HG03432 (cell line): ENCODE measurements around the gene TPM3.
"Not testable (repeated sequence)": the region's sequence is repeated elsewhere in the genome, so short reads cannot be mapped to it uniquely, and the experiment has no call there.

ENCODE experiments used
- ATAC-seq: cut with Tn5 transposase; IDR thresholded peaks from one replicate; pipeline ENCODE4 v1.9.1; 2021; ENCODE audit warnings: mild to moderate bottlenecking, moderate library complexity; ENCODE audit not compliant: unreplicated experiment

The TPM3 gene

GRCh38 chr1:154170547-154171222, 21.2 kb downstream of the TPM3 start:
- ATAC-seq: no peak

DNA sequence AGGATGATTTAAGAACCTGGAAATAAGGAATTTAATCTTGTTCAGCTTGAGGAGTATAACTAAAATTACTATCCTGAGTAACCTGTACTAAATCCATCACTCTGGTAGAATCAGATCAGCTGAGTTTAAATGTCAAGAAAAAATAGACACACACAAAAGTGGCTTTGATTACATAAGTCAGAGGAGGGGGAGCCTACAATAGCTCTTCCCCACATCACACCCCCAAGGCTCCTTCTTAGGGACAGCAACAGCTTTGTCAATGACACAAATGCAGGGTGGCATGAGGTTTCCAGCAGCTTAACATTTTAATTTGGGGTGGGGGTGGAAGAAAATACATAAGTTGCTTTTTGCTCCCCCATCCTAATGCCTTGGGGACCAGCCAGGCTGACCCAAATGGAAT, 24.4 kb downstream of the TPM3 start:
- no peak for ATAC-seq

DNA sequence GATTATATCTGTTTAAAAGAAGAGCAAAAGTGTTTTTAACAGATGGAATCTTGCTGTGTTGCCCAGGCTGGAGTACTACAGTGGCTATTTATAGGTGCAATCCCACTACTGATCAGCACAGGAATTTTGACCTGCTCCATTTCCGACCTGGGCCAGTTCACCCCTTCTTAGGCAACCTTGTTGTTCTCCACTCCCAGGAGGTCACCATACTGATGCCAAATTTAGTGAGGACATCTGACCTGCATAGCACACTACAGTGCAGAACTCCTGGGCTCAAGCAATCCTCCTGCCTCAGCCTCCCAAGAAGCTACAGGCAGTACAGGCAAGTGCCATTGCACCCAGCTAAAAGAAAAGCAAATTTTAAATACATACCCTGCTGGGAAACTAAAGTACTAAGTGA, 25.7 kb downstream of the TPM3 start:
- no peak for ATAC-seq

DNA sequence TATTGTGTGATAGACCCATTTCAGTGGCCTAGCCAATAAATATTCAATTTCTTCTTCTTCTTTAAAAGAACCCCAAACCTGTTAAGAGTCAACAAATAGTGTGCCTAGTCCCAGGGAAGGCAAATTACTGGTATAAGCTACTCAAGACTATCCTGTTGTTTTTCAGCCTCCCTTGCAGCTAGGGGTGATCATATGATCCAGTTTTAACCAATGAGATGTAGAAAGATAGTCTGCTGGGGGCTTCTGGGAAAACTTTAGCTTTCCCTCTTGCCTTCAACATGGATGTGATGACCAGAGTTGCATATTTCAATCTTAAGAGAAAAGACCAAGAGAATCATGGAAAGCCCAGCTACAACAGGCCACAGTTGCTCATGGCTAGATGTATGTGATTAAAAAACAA, 32.3 kb downstream of the TPM3 start:
- ATAC-seq: no peak

- peak; percentile 38 for ATAC-seq
Observed at GRCh38 chr1:154158307-154159125, 33.4 kb downstream of the TPM3 start.

DNA sequence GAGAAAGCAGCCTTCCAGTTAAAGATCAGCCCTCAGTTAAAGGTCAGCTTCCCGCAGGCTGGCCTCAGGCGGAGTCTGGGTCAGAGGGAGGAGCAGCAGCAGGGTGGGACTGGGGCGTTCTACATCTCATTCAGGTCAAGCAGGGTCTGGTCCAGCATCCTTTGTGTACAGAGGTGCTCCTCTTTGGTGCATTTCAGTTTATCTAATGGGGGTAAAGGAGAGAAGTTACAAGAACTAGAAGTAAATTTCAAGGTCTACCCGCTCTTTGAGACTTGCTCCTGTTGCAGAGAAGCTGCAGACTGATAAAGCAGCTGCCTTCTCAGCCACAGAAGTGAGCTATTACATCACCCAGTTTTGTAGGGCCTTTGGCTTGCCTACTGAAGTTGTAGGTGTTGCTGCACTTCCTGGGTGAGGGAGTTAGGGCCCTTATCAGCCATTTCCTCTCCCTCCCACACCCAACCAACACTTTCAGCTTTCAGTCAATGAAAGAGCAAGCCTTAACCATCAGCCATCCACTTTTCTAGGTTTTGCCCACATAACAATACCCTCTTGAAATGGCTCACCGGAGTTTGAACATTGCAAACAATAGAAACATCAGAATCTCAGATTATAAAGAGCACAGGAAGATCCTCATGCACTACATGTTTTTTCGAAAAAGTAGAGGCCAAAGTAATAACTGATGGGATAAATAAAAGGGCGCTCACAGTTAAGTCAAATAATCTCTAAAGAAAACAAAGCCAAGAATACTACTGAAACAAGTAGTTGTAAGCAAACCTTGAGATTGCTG, 34.2 kb downstream of the TPM3 start:
- peak; percentile 76 for ATAC-seq

DNA sequence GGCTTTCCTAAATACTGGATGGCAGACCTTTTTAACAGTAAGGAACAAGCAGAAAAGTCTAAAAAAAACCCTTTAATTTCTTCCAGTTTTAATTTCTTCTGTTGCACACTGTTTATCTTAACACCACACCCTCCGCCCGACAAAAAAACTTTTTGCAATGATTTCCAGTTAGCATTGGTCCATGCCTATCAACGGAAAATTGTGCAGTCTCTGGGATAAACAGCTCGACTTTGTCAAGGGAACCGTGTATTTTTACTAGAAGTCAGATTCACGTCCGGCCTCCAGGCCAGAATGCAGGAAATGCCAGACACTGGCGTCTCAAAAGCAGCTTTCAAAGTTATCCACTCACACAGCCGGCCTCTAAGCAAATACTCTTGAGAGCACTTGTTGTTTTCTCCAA, 36.6 kb downstream of the TPM3 start:
- no peak for ATAC-seq

DNA sequence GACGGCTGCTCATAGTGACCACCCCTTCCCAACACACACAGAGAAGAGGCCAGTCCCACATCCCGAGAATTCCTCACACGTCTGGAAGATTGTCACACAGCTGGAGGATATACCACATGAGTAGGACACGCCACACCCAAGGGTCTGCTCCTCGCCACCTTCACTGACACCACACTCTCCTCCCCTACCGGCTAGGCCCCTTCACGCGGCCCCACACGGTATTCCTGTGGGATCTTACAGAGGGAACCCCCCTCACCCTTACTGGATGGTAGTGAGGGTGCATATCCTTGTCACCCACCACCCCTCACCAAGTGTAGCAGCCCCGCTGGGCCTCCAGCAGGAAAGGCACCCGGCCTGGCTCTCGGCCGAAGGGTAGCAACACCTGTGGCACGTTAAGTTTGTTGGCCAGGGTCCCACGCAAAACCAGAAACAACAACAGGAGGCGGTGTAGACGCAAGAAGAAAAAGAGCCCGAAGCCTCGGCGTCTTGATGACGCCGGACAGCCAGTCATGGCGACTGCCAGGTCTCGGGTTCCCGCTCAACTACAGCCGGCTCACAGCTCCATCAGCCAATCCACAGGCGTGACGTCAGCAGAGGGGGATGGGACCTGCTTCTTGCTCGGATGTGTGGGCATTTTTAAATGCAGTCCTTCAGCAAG, 37.2 kb downstream of the TPM3 start, which contains the start of gene NUP210L:
TSS of gene NUP210L (minus strand) at position 540 of the 658 bp plus-strand sequence.
- ATAC-seq: no peak

DNA sequence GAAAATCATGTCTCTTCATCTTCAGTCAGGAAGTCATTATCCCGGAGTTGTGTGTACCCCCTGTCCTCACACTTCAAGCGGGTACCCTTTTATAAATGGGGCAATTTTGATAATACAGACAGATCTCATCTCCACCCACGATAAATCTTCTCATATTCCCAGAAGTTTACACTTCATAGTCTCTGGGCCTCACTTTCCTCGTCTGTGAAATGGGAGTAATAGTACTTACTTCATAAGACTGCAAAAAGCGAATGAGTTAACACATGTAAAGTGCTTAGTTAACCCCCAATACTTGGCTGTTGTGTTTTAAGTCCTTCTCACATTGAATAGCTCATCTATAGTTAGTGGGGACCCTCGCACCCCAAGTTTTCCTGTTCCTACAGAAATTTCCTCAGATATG, 37.8 kb downstream of the TPM3 start:
- no peak for ATAC-seq

- ATAC-seq: no peak
Observed at GRCh38 chr1:154151311-154151710, 40.6 kb downstream of the TPM3 start.

GRCh38 chr1:154148807-154149206, 43.1 kb downstream of the TPM3 start:
- ATAC-seq: no peak

DNA sequence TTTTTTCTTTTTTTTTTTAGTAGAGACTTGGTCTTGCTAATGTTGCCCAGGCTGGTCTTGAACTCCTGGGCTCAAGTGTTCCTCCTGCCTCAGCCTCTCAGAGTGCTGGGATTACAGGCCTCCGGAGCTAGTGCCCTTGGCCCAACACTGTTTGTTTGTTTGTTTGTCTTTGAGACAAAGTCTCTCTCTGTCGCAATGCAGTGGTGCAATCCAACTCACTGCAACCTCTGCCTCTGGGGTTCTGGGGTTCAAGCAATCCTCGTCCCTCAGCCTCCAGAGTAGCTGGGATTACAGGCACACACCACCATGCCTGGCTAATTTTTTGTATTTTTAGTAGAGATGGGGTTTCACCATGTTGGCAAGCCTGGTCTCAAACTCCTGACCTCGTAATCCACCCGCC, 44.4 kb downstream of the TPM3 start:
- not testable (repeated sequence) for ATAC-seq

DNA sequence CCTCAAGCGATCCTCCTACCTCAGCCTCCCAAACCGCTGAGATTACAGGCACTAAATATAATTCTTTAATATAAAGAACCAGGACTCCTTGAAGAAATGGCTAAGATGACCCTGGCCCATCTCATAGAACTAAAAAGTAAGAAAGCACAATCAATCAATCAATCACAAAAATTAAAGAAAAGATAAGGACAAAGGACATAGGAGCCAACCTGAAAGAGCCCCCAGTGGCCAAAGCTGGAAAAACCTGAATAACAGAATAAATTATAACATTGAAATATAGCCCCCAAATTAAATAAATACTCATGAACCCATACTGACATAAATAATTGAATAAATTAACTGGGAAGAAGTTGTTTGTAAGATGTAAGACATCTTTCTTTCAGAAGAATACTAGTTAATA, 45.9 kb downstream of the TPM3 start:
- no peak for ATAC-seq

DNA sequence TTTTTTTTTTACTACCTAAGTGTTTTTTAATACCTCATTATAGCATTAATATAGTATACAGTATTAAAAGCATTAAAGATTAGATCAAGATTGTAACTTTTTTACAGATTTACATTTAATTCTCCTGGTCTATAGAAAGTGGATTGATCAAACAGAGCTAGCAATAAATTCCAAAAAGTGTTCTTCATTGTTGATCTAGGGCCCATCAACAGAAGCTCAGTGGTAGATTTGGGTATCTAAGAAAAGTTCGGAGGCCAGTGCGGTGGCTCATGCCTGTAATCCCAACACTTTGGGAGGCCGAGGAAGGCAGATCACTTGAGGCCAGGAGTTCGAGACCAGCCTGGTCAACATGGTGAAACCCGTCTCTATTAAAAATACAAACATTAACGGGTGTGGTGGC, 49.5 kb downstream of the TPM3 start:
- no peak for ATAC-seq

DNA sequence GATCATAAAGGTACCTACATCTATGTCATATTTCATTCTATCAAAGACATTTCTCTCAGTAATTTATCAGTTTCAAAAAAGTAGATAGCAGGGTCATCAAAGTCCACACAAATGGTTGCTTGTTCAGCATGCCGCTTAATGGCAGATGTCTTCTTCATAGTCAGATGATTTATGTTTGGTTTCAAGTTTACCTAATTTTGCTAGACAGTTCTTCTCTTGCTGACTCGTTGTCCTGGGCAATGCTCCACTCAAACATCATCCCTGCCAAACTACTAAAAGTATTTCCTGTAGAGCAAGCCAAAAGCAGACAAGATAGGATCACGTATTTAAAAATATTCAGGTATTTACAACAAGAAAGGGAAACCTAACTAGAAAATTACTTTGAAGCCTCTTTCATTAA, 50.7 kb downstream of the TPM3 start:
- no peak for ATAC-seq

- ATAC-seq: no peak
Observed at GRCh38 chr1:154137888-154138287, 54.0 kb downstream of the TPM3 start.

DNA sequence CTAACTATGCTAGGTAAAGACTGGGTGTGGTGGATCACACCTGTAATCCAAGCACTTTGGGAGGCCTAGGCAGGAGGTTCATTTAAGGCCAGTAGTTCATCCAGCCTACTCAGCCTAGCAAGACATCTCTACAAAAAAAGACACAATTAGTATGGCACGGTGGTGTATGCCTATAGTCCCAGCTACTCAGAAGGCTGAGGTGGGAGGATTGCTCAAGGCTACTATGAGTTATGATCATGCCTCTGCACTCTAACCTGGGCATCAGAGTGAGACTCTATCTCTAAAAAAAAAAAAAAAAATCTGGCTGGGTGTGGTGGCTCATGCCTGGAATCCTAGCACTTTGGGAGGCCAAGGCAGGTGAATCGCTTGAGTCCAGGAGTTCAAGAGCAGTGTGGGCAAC, 58.6 kb downstream of the TPM3 start:
- no peak for ATAC-seq

DNA sequence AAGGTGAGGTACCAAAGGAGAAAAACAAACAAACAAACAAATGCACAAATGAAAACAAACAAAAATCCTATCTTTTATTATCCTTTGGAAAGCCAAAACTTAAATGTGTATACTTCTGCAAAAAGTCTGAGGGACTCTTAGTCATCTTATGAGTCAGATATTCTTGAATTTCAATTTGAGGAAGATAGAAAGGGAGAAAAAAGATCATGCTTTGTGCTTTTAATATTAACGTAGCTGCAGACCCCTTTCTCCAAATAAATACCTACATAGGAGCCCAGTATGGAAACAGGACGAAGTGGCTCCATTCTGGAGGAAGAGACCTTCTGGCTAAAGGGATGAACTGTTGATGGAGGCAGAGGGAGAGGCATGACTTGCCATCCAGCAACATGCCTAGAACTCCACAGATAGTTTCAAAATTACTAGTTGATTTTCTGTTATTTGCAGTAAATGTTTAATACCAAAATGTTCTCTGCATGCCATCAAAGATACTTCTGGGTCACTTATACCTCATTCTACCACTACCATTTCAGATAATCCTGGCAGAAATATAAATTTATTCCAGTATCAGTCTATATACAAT, 62.4 kb downstream of the TPM3 start:
- ATAC-seq: no peak

GRCh38 chr1:154123205-154123604, 68.7 kb downstream of the TPM3 start:
- not testable (repeated sequence) for ATAC-seq

- no peak for ATAC-seq
Observed at GRCh38 chr1:154117642-154118041, 74.3 kb downstream of the TPM3 start.

GRCh38 chr1:154115180-154115579, 76.7 kb downstream of the TPM3 start:
- ATAC-seq: no peak
